Measurements from ENCODE around the gene MRPS18B. TPM values are rescaled to one million over a fixed set of nuclear protein-coding genes. Genes with fewer than 3 reads are reported as not detected.

Gene MRPS18B
- total and polyA plus RNA-seq, 2 donors from 2014 or later = 62.1 to 135 TPM

DNA sequence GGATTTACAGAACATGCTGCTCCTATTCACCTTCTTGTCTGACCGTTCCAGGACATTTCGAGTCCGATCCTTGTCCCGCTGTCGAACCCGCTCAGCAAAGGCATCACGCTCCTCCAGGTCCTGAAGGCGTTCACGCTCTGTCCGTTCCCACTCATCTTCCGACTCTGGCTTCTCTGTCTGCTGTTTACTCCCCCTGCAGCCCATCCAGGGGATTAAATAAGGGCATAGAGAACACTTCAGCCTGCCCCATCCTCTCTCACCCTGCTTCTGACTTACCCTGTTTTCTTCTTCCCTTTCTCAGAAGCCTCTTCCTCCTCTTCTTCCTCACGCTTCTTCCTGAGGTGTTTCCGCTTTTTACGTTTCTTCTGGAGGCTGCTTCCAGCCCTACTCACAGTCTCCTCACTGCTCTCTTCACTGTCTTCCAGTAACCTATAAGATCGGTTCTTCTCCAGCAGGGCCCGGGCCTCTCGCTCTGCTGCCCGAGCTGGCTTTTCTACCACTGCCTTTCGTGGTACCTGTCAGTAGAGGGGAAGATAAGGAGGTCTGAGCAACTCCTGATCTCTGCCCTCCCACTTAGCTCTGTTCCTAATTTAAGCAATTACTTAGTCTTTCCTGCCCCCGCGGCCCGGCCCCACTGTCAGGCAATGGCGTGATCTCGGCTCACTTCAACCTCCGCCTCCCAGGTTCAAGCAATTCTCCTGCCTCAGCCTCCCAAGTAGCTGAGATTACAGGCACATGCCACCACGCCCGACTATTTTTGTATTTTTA is 53.3 kb downstream of the MRPS18B start:
- no peaks in the 10 kb centered on the region for H3K27me3 ChIP-seq (ENCODE audit: control insufficient read depth, insufficient read depth, low read length)
- no peak overlapping the region for H3K27ac ChIP-seq (ENCODE audit: low read depth in 2 of 2, low read length in 2 of 2)
- peak in 1 of 5 donors; percentile 30 for DNase-seq
- intact Hi-C loops (cut with DNase I) = no loop called here
- no peak for FAIRE-seq
- no peak overlapping the region for H3K4me3 ChIP-seq (ENCODE audit: low read length in 3 of 3)
- peaks cover 3 to 23% (median 14%) of the 10 kb centered on the region in 3 donors for H3K36me3 ChIP-seq (ENCODE audit: control insufficient read depth in 2 of 3, insufficient read depth in 3 of 3, low read length in 3 of 3)
- TF ChIP-seq, protein P1, sequence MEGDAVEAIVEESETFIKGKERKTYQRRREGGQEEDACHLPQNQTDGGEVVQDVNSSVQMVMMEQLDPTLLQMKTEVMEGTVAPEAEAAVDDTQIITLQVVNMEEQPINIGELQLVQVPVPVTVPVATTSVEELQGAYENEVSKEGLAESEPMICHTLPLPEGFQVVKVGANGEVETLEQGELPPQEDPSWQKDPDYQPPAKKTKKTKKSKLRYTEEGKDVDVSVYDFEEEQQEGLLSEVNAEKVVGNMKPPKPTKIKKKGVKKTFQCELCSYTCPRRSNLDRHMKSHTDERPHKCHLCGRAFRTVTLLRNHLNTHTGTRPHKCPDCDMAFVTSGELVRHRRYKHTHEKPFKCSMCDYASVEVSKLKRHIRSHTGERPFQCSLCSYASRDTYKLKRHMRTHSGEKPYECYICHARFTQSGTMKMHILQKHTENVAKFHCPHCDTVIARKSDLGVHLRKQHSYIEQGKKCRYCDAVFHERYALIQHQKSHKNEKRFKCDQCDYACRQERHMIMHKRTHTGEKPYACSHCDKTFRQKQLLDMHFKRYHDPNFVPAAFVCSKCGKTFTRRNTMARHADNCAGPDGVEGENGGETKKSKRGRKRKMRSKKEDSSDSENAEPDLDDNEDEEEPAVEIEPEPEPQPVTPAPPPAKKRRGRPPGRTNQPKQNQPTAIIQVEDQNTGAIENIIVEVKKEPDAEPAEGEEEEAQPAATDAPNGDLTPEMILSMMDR (IDR thresholded peaks at IDR 0.05; ENCODE audit: borderline replicate concordance, extremely low read depth, insufficient read depth) = peak; percentile 2
- H3K9me3 ChIP-seq (ENCODE audit: control insufficient read depth in 2 of 3, insufficient read depth in 1 of 3, low read length in 3 of 3) = no peaks in the 10 kb centered on the region
- H3K4me1 ChIP-seq (ENCODE audit: control insufficient read depth in 2 of 3, insufficient read depth in 2 of 3, low read depth in 1 of 3, low read length in 3 of 3) = peaks cover 0 to 5% (median 0%) of the 10 kb centered on the region in 3 donors
- H3K9ac ChIP-seq (ENCODE audit: low read length in 3 of 3) = no peak overlapping the region

DNA sequence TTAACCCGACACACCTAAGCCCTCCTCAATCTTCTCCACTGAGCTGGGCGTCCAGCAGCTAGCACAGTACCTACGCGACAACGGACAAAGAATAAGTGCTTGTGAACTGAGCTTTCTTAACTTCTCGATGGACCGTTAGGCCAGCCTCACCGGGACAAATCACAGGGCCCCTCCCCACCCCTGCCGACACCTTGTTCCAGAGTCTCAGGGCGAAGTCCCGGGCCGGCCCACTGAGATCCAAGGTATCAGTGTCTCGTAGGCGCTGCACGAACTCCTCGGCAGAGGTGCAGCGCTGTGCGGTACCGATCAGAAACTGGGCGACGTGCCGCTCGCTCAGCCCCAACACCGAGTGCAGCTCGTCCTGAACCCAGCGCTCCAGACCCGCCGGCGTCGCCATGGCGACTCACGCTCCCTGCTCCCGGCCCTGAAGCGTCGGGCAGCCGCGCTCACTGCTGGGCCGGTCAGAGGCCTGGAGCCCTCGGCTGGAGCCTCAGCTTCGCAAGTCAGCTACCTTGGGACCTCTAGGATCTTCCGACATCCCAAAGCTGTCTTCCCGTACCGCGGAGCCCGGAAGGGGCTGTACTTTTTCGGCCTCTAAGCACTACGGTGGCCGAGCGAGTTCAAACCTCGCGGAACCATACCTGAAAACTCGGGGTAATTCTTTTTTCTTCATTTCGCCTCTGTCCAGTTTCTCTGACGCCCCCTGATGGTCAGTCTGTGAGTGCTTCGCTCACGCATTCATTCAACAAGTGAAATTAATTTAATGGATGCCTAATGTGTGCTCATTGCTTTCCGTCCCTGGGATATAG is 55.0 kb downstream of the MRPS18B start, which contains the start of gene DHX16:
Gene DHX16, minus strand, starts transcription at position 562 of the 809 bp plus-strand sequence. Its CDS starts 165 bp downstream, at position 397.
- H3K4me3 ChIP-seq (ENCODE audit: low read length in 3 of 3) = peak within 1 kb of the TSS; percentile 86 to 99 (median 90)
- peaks cover 0 to 5% (median 0%) of the 10 kb centered on the region in 3 donors for H3K4me1 ChIP-seq (ENCODE audit: control insufficient read depth in 2 of 3, insufficient read depth in 2 of 3, low read depth in 1 of 3, low read length in 3 of 3)
- no peaks in the 10 kb centered on the region for H3K9me3 ChIP-seq (ENCODE audit: control insufficient read depth in 2 of 3, insufficient read depth in 1 of 3, low read length in 3 of 3)
- peaks cover 0 to 19% (median 14%) of the 10 kb centered on the region in 3 donors for H3K36me3 ChIP-seq (ENCODE audit: control insufficient read depth in 2 of 3, insufficient read depth in 3 of 3, low read length in 3 of 3)
- peak within 1 kb of the TSS; percentile 74 to 91 (median 90) for H3K9ac ChIP-seq (ENCODE audit: low read length in 3 of 3)
- DNase-seq (peak; percentile 96 to 99 (median 97)), FAIRE-seq (peak; percentile 55)
- intact Hi-C loops (cut with DNase I) = no loop called here
- no peaks in the 10 kb centered on the region for H3K27me3 ChIP-seq (ENCODE audit: control insufficient read depth, insufficient read depth, low read length)
- TF ChIP-seq, protein P1 (IDR thresholded peaks at IDR 0.05; ENCODE audit: borderline replicate concordance, extremely low read depth, insufficient read depth) = peak; percentile 94
- H3K27ac ChIP-seq (ENCODE audit: low read depth in 2 of 2, low read length in 2 of 2) = peak within 1 kb of the TSS in 1 of 2 donors; percentile 78

Small RNAs within 50 kb of the gene (microRNA-seq; reads per million reads assigned to microRNA genes)
- gene MIR877 = 34.5 reads per million, percentile 39 among the genes with 10 or more reads in this experiment

Other genes with a start within 250 kb of the MRPS18B start
- gene HLA-E, start 128.3 kb upstream of the MRPS18B start, total RNA-seq = 525 TPM
- 387 TPM for gene HLA-E, start 128.3 kb upstream of the MRPS18B start, polyA plus RNA-seq (ENCODE audit: insufficient read depth, low read depth, low replicate concordance)
- 70.4 TPM for gene GNL1, start 61.4 kb upstream of the MRPS18B start, total RNA-seq
- 64.9 TPM for gene GNL1, start 61.4 kb upstream of the MRPS18B start, polyA plus RNA-seq (ENCODE audit: insufficient read depth, low read depth, low replicate concordance)
- gene PRR3, start 60.5 kb upstream of the MRPS18B start, total RNA-seq = 9.3 TPM
- gene PRR3, start 60.5 kb upstream of the MRPS18B start, polyA plus RNA-seq (ENCODE audit: insufficient read depth, low read depth, low replicate concordance) = 7.9 TPM
- 47.2 TPM for gene ABCF1, start 46.4 kb upstream of the MRPS18B start, total RNA-seq
- gene ABCF1, start 46.4 kb upstream of the MRPS18B start, polyA plus RNA-seq (ENCODE audit: insufficient read depth, low read depth, low replicate concordance) = 32.9 TPM
- gene PPP1R10, start 597 bp upstream of the MRPS18B start, total RNA-seq = 65.0 TPM
- gene PPP1R10, start 597 bp upstream of the MRPS18B start, polyA plus RNA-seq (ENCODE audit: insufficient read depth, low read depth, low replicate concordance) = 19.7 TPM
- 10.4 TPM for gene ATAT1, start 9.0 kb downstream of the MRPS18B start, total RNA-seq
- gene ATAT1, start 9.0 kb downstream of the MRPS18B start, polyA plus RNA-seq (ENCODE audit: insufficient read depth, low read depth, low replicate concordance) = 12.4 TPM
- 27.4 TPM for gene C6orf136, start 29.3 kb downstream of the MRPS18B start, total RNA-seq
- gene C6orf136, start 29.3 kb downstream of the MRPS18B start, polyA plus RNA-seq (ENCODE audit: insufficient read depth, low read depth, low replicate concordance) = 45.6 TPM
- 30.5 TPM for gene DHX16, start 55.2 kb downstream of the MRPS18B start, total RNA-seq
- gene DHX16, start 55.2 kb downstream of the MRPS18B start, polyA plus RNA-seq (ENCODE audit: insufficient read depth, low read depth, low replicate concordance) = 26.7 TPM
- 51.9 TPM for gene PPP1R18, start 68.8 kb downstream of the MRPS18B start, total RNA-seq
- gene PPP1R18, start 68.8 kb downstream of the MRPS18B start, polyA plus RNA-seq (ENCODE audit: insufficient read depth, low read depth, low replicate concordance) = 17.1 TPM
- 14.2 TPM for gene NRM, start 73.1 kb downstream of the MRPS18B start, total RNA-seq
- 14.2 TPM for gene NRM, start 73.1 kb downstream of the MRPS18B start, polyA plus RNA-seq (ENCODE audit: insufficient read depth, low read depth, low replicate concordance)
- gene MDC1, start 99.4 kb downstream of the MRPS18B start, total RNA-seq = 47.9 TPM
- 9.5 TPM for gene MDC1, start 99.4 kb downstream of the MRPS18B start, polyA plus RNA-seq (ENCODE audit: insufficient read depth, low read depth, low replicate concordance)
- 295 TPM for gene TUBB, start 102.5 kb downstream of the MRPS18B start, total RNA-seq
- 197 TPM for gene TUBB, start 102.5 kb downstream of the MRPS18B start, polyA plus RNA-seq (ENCODE audit: insufficient read depth, low read depth, low replicate concordance)
- gene FLOT1, start 124.8 kb downstream of the MRPS18B start, total RNA-seq = 227 TPM
- gene FLOT1, start 124.8 kb downstream of the MRPS18B start, polyA plus RNA-seq (ENCODE audit: insufficient read depth, low read depth, low replicate concordance) = 317 TPM
- 59.5 TPM for gene IER3, start 126.7 kb downstream of the MRPS18B start, total RNA-seq
- gene IER3, start 126.7 kb downstream of the MRPS18B start, polyA plus RNA-seq (ENCODE audit: insufficient read depth, low read depth, low replicate concordance) = 94.3 TPM